ENCODE results near the gene GDF2.

GRCh38 chr10:47296941-47297340, 25.3 kb upstream of the GDF2 start:
- TF ChIP-seq POLR2A (IDR thresholded peaks at IDR 0.05) (no peak), CTCF (IDR thresholded peaks at IDR 0.05) (no peak)

All from testis (tissue), 2 donors.